IPS DF 6.9 (cell line): ENCODE measurements around the gene GPC1.

Experiments
- DNase-seq: peaks from one replicate; pipeline ENCODE4 v3.0.0-alpha.2; 2013; ENCODE audit warnings: low read depth, low spot score
- H3K27ac ChIP-seq: one replicate; pipeline ENCODE4 v1.5.1; 2013; ENCODE audit warnings: low read length, control low read depth
- H3K27me3 ChIP-seq: 2 replicates; pipeline ENCODE4 v1.6.1; 2013; ENCODE audit warnings: mild to moderate bottlenecking, low read length; ENCODE audit not compliant: control insufficient read depth, insufficient read depth
- H3K36me3 ChIP-seq: 2 replicates; pipeline ENCODE4 v1.6.1; 2013; ENCODE audit warnings: low read length; ENCODE audit not compliant: control insufficient read depth, insufficient read depth
- H3K4me1 ChIP-seq: 2 replicates; pipeline ENCODE4 v1.6.1; 2013; ENCODE audit warnings: low read length; ENCODE audit not compliant: control insufficient read depth, insufficient read depth
- H3K4me3 ChIP-seq: 2 replicates; pipeline ENCODE4 v1.5.1; 2013; ENCODE audit warnings: mild to moderate bottlenecking, low read length
- H3K9me3 ChIP-seq: 2 replicates; pipeline ENCODE4 v1.6.1; 2013; ENCODE audit warnings: low read length, inconsistent platforms; ENCODE audit not compliant: control insufficient read depth, insufficient read depth
- WGBS: extraction: QIAGEN DNeasy Blood & Tissue Kit; methylation state at CpG from one replicate; pipeline ENCODE4 v1.1.7; 2013; ENCODE audit warnings: mixed read lengths, missing lambda C conversion rate; ENCODE audit not compliant: insufficient read length, insufficient coverage; 5-methylcytosine and 5-hydroxymethylcytosine counted together

GPC1 gene

DNA sequence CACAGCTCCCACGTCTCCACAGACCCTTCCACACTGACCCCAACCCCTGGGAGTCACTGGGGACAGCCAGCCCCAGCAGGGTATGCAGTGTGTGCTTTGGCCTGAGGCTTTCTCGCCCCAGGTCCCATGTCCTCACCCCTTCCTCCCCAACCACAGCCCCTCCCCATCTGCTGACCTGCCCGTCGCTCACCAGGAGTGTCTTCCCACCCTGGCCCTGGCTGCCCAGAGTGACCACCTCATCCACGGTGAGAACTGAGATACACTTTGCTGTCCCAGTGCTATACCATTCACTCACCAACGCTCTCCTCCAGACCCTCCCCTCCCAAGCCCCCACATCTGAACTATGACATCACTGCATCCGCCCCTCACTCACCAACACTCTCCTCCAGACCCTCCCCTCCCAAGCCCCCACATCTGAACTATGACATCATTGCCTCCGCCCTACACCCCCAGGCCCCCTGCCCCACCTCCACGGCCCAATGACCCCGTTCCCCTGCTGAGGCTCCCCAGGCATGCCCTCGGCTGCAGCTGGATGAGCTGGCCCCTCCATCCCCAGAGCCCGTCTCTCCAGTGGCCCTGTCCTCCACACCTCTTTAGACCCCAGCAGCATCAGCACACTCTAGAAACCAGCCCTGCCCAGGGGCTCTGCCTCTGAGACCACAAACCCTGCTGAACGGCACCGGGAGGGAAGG, 67.1 kb downstream of the GPC1 start:
- Histone ChIP-seq H3K27ac (no peak overlapping the region), H3K4me1 (no peaks in the 10 kb centered on the region), H3K27me3 (no peaks in the 10 kb centered on the region), H3K9me3 (no peaks in the 10 kb centered on the region), H3K36me3 (no peaks in the 10 kb centered on the region), H3K4me3 (no peak overlapping the region)
- WGBS = 100% methylated on average over 1 of the region's 14 CpGs
- no peak for DNase-seq

GRCh38 chr2:240503375-240503774, 67.9 kb downstream of the GPC1 start:
- WGBS = no CpG with 5 or more reads among the region's 9 CpGs
- Histone ChIP-seq H3K36me3 (no peaks in the 10 kb centered on the region), H3K9me3 (no peaks in the 10 kb centered on the region), H3K4me1 (no peaks in the 10 kb centered on the region), H3K4me3 (no peak overlapping the region), H3K27ac (no peak overlapping the region), H3K27me3 (no peaks in the 10 kb centered on the region)
- no peak for DNase-seq

- Histone ChIP-seq H3K27me3 (no peaks in the 10 kb centered on the region), H3K9me3 (no peaks in the 10 kb centered on the region), H3K4me3 (no peak overlapping the region), H3K36me3 (no peaks in the 10 kb centered on the region), H3K27ac (no peak overlapping the region), H3K4me1 (no peaks in the 10 kb centered on the region)
- DNase-seq = no peak
- WGBS = no CpG with 5 or more reads among the region's 7 CpGs
These were observed 68.4 kb downstream of the GPC1 start for GRCh38 chr2:240503848-240504247.

- Histone ChIP-seq H3K27me3 (no peaks in the 10 kb centered on the region), H3K36me3 (no peaks in the 10 kb centered on the region), H3K27ac (no peak overlapping the region), H3K4me1 (no peaks in the 10 kb centered on the region), H3K4me3 (no peak overlapping the region), H3K9me3 (no peaks in the 10 kb centered on the region)
- no peak for DNase-seq
- no CpG with 5 or more reads among the region's 14 CpGs for WGBS
These were observed 70.4 kb downstream of the GPC1 start for GRCh38 chr2:240505910-240506309.

DNA sequence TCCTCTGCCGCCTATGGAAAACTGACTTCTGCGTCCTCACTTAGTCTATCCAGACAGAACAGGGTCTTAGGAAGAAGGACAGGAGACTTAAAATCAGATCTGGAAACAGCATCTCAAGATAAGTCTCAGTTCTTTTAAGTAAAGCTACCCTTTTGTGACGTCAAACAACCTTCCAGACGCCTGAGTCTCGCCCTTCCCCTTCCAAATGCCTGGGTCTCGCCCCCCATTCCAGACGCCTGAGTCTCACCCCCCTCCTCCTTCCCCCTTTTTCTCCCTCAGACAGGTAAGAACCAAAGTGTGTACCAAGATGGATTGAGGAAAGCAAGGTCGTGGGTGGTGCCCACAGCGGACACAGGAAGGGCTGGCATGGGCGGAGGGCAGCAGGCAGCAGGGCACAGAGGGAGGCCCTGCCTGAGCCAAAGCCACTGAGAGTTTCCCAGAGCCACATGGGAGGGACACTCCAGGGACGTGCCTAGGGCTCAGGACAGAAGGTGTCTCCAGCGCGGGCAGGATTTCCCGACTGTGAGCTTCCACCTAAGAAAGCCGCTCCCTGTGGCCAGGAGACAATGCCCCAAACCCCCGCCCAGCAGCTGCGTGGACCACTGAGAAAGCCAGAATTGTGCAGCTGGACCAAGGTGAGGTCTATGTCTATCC, 71.1 kb downstream of the GPC1 start:
- Histone ChIP-seq H3K4me3 (no peak overlapping the region), H3K27me3 (no peaks in the 10 kb centered on the region), H3K27ac (no peak overlapping the region), H3K36me3 (no peaks in the 10 kb centered on the region), H3K9me3 (no peaks in the 10 kb centered on the region), H3K4me1 (no peaks in the 10 kb centered on the region)
- no peak for DNase-seq
- no CpG with 5 or more reads among the region's 17 CpGs for WGBS

GRCh38 chr2:240507060-240507777, 71.8 kb downstream of the GPC1 start:
- Histone ChIP-seq H3K27ac (no peak overlapping the region), H3K27me3 (no peaks in the 10 kb centered on the region), H3K36me3 (no peaks in the 10 kb centered on the region), H3K4me1 (no peaks in the 10 kb centered on the region), H3K9me3 (no peaks in the 10 kb centered on the region), H3K4me3 (no peak overlapping the region)
- no peak for DNase-seq
- WGBS = no CpG with 5 or more reads among the region's 6 CpGs

DNA sequence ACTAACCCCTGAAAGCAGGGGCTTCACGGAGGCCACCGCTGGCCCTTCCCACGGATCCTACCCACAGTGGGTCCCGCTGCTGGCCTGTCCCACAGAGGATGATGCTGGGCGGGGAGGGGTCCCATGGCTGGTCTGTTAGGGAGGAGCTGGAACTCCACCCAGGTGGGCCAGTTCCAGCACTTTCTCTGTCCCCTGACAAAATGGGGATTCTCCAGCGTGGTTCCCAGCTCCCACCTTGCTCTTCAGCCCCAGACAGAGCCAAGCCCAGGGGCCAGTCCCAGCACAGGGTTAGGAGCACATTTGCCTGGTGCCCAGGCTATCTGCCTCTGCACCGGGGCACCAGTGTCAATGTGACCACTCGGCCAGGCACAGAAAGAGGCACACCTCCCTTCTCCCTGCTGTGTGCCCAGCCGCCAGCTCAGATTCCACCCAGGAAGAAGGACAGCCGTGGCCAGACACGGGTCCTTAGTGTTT, 72.4 kb downstream of the GPC1 start:
- Histone ChIP-seq H3K4me1 (no peaks in the 10 kb centered on the region), H3K36me3 (no peaks in the 10 kb centered on the region), H3K4me3 (no peak overlapping the region), H3K9me3 (no peaks in the 10 kb centered on the region), H3K27me3 (no peaks in the 10 kb centered on the region), H3K27ac (no peak overlapping the region)
- DNase-seq = no peak
- WGBS = no CpG with 5 or more reads among the region's 11 CpGs

- H3K9me3 ChIP-seq = no peaks in the 10 kb centered on the region
- H3K36me3 ChIP-seq = no peaks in the 10 kb centered on the region
- no peak overlapping the region for H3K4me3 ChIP-seq
- no peaks in the 10 kb centered on the region for H3K27me3 ChIP-seq
- no peak overlapping the region for H3K27ac ChIP-seq
- 100% methylated on average over 1 of the region's 7 CpGs for WGBS
- no peaks in the 10 kb centered on the region for H3K4me1 ChIP-seq
- DNase-seq = no peak
These were observed 73.5 kb downstream of the GPC1 start for GRCh38 chr2:240508832-240509545.

- Histone ChIP-seq H3K27ac (no peak overlapping the region), H3K4me1 (no peaks in the 10 kb centered on the region), H3K36me3 (no peaks in the 10 kb centered on the region), H3K9me3 (no peaks in the 10 kb centered on the region), H3K27me3 (no peaks in the 10 kb centered on the region), H3K4me3 (no peak overlapping the region)
- no peak for DNase-seq
- no CpG with 5 or more reads among the region's 12 CpGs for WGBS
These were observed 74.4 kb downstream of the GPC1 start for GRCh38 chr2:240509667-240510512.
